HG02840 (cell line): ENCODE data around the gene PTPRN2.
A peak's percentile ranks its signal among the peaks of the same experiment; 100 is the strongest.
"Not testable (repeated sequence)": the region's sequence is repeated elsewhere in the genome, so short reads cannot be mapped to it uniquely, and the experiment has no call there.

Experiments used
- ATAC-seq: cut with Tn5 transposase; IDR thresholded peaks from one replicate; pipeline ENCODE4 v1.9.1; 2021; ENCODE audit warnings: mild to moderate bottlenecking, moderate library complexity, moderate number of reproducible peaks; ENCODE audit not compliant: unreplicated experiment, low FRiP score

Gene PTPRN2

GRCh38 chr7:157502701-157503111 is 1084.9 kb downstream of the PTPRN2 start:
- no peak for ATAC-seq

- ATAC-seq = no peak
These were observed 1086.0 kb downstream of the PTPRN2 start for GRCh38 chr7:157501581-157501980.

GRCh38 chr7:157500989-157501540 is 1086.6 kb downstream of the PTPRN2 start:
- not testable (repeated sequence) for ATAC-seq

GRCh38 chr7:157500171-157500960 is 1087.3 kb downstream of the PTPRN2 start:
- ATAC-seq = no peak

- no peak for ATAC-seq
These were observed 1087.8 kb downstream of the PTPRN2 start for GRCh38 chr7:157499835-157500153.

GRCh38 chr7:157499121-157499834 is 1088.3 kb downstream of the PTPRN2 start:
- ATAC-seq = no peak

- ATAC-seq = no peak
These were observed 1089.0 kb downstream of the PTPRN2 start for GRCh38 chr7:157498657-157499056.

GRCh38 chr7:157497744-157498651 is 1089.6 kb downstream of the PTPRN2 start:
- ATAC-seq = no peak

- no peak for ATAC-seq
These were observed 1090.3 kb downstream of the PTPRN2 start for GRCh38 chr7:157497367-157497743.

GRCh38 chr7:157496416-157497275 is 1091.0 kb downstream of the PTPRN2 start:
- no peak for ATAC-seq

- ATAC-seq = peak; percentile 49
These were observed 1092.0 kb downstream of the PTPRN2 start for GRCh38 chr7:157495594-157495993.

GRCh38 chr7:157495177-157495553 is 1092.5 kb downstream of the PTPRN2 start:
- ATAC-seq = no peak

GRCh38 chr7:157494506-157495176 is 1093.0 kb downstream of the PTPRN2 start:
- no peak for ATAC-seq

- no peak for ATAC-seq
These were observed 1093.8 kb downstream of the PTPRN2 start for GRCh38 chr7:157493776-157494175.

- ATAC-seq = no peak
These were observed 1094.6 kb downstream of the PTPRN2 start for GRCh38 chr7:157493017-157493416.

GRCh38 chr7:157490465-157490912 is 1097.1 kb downstream of the PTPRN2 start:
- ATAC-seq = no peak

- not testable (repeated sequence) for ATAC-seq
These were observed 1097.8 kb downstream of the PTPRN2 start for GRCh38 chr7:157489870-157490269.
